G401 (cell line): ENCODE measurements around the gene RNF2. TPM values are rescaled to one million over a fixed set of nuclear protein-coding genes. Genes with fewer than 3 reads are reported as not detected.
"Not testable (repeated sequence)": the region's sequence is repeated elsewhere in the genome, so short reads cannot be mapped to it uniquely, and the experiment has no call there.

Experiments used
- DNase-seq: peaks from one replicate; pipeline ENCODE4 v3.0.0-alpha.2; 2015; ENCODE audit warnings: low spot score
- in situ Hi-C: cut with HindIII; loops from 2 replicates; pipeline ENCODE4 v1.10.0; 2016; ENCODE audit warnings: low sequenced_read_pairs, mixed read lengths
- total RNA-seq: library from RNA; depleted of rRNA; stranded (reverse); fragments of >200 nt; shearing (Covaris generic); gene quantifications from 2 replicates; pipeline ENCODE4 v1.2.3, GENCODE V29; 2014

Gene RNF2
- total RNA-seq, 1 experiment from 2014 or later: 67.3 TPM

DNA sequence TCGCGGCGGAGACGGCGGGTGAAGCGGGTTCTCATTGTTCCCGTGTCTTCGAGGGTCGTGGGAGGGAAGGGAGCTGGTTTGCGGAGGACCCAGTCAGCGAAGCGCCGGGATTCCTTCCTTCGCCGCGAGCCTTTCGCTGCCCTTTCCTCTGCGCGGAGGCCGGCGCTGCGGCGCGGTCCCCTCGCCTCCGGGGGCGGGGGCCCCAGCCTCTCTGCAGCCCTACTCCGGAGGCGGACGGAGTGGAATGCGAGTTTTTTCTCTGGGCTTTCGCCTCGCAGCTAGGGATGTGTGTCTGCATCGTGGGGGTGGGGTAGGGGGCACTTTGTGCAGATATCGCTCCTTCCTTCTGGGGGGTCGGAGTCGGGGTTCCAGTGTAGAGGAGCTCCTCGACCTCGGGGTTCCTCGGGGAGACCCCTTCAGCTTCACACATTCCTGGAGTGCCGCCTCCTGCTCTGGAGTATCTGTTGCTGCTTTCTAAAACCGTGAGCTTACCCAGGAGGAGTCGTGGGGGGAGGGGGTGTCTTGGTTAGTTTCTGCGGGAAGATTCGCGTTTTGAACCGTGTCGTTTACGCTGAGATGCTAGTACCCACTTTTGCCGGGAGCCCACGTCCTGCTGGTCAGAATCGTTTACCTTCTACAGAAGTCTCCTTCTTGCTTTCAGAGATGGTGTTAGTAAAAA, 595 bp downstream of the RNF2 start:
- in situ Hi-C loops: no loop called here
- DNase-seq: peak; percentile 38

DNA sequence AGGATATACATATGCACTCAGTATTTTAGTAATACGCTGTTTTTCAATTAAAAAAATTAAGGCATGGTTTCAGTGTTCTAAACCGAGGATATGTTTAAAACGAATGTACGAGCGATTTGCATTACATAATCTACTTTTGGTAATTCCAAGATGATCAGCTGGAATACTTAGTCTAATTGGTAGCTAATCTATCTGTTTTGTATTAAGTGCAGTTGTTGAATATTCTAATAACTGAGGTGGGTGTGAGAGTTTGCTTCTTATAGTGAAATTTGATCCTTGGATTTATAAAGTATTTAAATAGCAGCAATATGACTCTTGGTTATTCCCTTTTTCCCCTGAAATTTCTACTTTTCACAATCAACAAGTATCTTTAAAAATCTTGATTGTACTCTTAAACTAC, 1.3 kb downstream of the RNF2 start:
- in situ Hi-C loops: no loop called here
- DNase-seq: no peak

DNA sequence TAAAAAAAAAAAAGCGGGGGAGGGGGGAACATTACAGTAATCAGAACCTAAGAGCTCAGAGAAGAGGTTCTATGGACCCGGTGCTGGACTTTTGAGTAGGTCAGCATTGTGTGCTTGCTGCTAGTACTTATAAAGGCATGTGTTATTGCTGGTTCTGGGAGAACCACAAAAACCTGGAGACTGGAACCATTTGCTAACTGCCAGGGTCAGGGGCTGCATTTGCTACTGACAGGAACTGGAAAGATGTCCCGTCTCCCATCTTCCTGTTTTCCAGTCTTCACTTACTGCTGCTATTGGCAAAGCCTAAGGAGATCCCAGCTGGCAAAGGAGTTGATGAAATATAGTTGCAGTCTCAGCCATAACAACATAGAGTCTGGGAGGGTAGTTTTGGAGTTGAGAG, 4.3 kb downstream of the RNF2 start:
- in situ Hi-C loops: no loop called here

DNA sequence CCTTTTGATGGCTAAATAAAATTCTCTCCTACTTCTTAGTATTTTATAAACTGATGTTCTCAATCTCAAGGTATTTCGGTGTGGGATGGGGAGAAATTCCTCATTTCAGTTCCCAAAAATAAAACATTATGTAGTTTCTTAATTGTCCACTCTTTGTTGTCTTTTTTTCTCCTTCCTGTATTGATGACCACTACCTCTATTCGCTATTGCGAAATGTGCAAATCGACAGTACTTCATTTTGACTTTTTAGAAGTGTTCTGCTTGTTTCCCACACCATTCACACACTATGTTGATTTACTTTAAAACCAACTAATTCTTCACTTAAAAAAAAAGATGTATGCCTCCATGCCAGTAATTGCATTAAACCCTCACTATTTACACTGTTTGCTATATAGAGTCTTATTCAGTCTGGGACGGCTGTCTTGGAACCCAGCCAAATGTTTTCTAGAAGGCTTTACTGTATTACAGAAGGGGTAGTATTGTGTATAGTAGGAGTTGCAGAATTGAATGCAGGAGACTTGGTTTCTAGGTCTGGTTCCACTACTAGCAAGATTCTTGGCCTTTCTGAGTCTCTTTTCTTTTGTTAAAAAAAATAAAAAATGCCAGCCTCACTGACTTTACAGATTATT, 5.6 kb downstream of the RNF2 start:
- no peak for DNase-seq
- in situ Hi-C loops: no loop called here

More for the DNA sequence above, 4.3 kb downstream of the RNF2 start:
- no peak for DNase-seq

DNA sequence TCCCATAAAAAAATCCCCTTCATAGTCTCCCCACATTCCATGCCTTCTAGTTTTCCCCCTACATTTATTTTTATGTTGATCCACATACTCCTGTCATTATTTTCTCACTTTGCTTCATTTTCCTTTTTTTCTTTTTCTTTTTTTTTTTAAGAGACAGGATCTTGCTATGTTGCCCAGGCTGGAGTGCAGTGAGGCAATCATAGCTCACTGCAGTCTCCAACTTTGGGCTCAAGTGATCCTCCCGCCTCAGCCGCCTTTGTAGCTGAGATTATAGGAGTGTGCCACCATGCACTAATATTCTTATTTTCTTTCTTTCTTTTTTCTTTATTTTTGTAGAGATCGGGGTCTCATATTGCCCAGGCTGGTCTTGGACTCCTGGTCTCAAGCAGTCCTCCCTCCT, 7.8 kb downstream of the RNF2 start:
- DNase-seq: no peak
- in situ Hi-C loops: no loop called here

DNA sequence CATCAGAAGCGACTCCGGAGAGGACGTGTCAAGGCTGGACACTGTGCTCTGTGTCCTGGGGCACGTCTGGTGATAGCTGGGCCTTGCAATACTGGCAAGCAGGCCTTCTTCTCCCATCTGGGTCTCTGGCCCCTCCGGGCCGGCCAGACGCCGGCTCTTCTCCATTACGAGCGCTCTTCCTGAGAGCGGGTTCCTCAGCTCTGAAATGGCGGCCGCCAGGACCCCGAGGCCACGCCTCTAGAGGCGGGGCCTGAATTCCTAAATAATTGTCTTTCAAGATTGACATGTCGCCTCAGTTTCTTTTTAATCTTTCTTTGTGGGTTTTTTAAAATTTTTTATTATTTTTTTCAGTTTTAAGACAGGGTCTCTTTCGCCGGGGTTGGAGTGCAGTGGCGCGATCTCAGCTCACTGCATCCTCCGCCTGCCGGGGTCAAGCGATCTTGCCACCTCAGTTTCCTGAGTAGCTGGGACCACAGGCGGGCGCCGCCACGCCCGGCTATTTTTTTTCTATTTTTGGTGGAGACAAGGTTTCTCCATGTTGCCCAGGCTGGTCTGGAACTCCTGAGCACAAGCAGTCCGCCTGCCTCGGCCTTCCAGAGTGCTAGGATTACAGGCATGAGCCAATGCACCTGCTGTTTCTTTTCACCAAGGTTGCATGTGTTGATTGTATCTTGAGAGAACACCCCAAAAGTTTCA, 9.2 kb downstream of the RNF2 start:
- in situ Hi-C loops: no loop called here
- DNase-seq: no peak

DNA sequence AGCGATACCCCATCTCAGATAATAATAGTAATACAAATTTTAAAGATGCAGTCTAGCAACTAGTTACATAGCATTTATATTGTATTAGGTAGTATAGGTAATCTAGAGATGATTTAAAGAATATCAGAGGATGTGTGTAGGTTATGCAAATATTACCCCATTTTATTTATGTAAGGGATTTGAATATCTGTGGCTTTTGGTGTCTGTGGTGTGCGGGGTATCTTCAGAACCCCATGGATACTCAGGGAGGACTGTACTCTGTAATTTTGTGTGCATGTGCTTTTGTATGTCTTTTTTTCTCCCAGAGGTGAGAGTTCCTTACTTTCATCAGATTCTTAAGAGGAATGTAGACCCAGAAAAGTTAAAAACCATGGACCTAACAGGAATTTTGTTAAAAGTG, 12.8 kb downstream of the RNF2 start:
- DNase-seq: no peak
- in situ Hi-C loops: no loop called here

DNA sequence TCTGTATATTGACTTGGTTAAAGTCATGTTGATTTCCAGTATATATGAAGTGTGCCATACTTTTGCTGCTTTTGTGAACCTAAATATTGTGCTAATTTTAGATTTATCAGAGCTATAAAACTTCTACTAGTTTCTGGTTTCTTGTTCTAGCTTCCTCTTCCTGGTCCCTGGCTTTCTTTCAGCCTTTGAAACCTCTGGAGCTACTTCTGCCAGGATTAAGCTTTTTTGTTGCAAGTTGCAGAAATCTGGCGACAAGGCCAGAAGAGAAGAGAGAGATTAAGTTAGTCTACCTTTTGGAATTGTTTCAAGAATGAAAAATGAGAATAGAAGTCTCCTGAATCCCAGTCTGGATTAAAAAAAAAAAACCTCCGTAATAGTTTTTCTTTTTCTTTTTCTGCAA, 13.5 kb downstream of the RNF2 start:
- in situ Hi-C loops: no loop called here
- DNase-seq: no peak

DNA sequence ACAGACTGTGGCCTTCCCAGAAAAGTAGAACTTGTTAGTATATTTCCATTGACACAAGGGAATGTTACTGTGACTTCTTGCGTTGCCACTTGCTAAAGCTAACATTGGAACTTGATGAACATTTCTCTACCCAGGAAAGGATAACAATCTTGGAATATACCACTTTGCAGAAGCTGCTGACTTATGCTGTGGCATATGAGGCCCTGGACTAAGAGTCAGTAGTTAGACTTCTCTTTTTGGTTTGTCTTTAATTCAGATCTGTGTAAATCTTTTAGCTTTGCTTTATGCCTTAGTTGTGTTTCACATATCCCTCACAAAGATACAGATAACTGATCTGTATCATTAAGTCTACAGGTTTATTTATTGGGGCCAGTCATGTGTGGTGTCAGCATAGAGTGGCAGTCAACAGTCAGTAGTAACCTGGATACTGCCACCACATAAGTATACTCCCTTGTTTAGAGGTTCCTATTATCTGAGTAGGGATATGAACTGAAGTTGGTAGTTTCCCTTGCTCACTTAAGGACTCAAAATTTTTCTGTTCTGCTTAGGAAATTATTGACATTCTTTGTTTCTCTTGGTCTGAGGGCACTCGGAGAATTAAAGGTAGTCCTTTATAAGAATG, 14.7 kb downstream of the RNF2 start:
- no peak for DNase-seq
- in situ Hi-C loops: no loop called here

DNA sequence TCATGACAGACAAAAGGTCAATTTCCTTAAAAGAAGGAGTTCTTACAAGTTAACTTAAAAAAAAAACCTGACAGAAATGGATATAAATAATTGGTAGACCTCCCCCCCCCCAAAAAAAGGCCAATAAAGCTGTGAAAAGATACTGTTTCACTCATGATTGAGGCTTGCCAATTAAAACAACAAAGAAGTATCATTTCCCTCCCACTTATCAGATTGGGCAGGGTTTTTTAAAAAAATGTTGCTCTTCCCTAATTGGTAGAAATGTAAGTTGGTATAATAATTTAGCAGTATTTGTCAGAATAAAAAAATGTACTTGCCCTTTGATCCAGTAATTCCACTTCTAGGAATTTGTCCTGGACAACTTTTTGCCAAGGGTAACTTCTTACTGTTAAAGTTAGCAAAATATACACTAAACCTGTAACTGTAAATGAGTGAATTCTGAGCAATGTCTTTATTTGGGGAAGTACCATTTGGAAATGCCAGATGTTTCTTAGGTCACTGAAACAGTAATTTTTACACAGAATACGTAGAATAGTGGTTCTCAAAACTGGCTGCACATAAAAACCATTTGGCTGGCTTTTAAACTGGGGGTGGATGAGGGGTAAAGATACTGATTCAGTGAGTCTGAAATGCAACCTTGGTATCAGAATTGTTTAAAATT, 17.5 kb downstream of the RNF2 start:
- in situ Hi-C loops: no loop called here
- DNase-seq: no peak

DNA sequence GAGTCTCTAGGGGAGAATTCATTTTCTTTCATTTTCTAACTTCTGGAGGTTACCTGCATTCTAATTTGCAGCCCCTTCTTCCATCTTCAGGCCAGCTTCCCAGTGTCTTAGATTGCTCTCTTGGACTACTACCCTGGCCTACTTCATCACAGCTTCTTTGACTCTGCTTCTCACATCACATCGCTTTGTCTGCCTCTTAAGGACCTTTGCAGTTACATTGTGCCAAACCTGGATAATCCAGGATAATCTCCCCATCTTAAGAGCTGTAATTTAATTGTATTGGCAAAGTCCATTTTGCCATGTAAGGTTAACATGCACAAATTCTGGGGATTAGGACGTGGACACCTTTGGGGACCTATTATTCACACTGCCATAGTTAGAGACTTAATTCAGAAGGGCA, 18.4 kb downstream of the RNF2 start:
- in situ Hi-C loops: no loop called here
- no peak for DNase-seq

DNA sequence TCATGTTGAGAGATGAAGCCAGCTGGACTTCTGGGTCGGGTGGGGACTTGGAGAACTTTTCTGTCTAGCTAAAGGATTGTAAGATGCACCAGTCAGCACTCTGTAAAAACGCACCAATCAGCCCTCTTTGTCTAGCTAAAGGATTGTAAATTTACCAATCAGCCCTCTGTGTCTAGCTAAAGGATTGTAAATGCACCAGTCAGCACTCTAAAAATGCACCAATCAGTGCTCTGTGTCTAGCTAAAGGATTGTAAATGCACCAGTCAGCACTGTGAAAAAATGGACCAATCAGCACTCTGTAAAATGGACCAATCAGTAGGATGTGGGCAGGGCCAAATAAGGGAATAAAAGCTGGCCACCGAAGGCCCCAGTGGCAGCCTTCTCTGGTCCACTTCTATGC, 19.6 kb downstream of the RNF2 start:
- DNase-seq, in situ Hi-C loops: not testable (repeated sequence)

DNA sequence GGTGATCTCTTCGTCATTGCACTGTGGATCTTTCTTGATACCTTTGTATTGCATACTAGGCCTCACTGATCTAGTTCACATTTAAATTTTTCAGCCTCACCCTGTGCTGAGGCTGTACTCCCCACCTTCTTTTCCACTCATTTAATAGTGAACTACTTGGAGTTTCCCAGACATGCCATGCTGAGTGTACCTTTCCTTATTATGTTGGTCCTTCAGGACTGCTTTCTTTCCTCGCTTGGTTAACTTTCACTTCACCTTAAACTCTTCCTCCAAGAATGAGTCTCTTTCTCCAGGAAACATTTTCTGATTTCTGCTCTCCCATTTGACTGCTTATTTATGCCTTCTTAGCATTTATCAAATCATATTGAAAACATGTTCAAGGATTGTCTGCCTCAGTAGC, 20.8 kb downstream of the RNF2 start:
- in situ Hi-C loops: no loop called here
- no peak for DNase-seq

DNA sequence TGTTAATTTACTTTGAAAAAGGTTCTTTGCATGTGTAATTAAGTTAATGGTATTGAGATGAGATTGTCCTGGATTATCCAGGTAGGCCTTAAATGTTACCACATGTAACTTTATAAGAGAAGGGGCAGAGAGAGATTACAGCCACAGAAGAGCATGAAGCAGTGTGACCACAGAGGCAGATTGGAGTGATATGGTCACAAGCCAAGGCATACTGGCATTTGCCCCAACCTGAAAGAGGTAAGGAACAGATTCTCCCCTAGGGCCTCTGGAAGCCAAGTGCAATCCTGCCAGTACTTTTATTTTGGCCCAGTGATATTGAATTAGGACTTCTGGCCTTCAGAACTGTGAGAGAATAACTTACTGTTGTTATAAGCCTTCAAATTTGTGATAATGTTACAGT, 23.0 kb downstream of the RNF2 start:
- DNase-seq: peak; percentile 73
- in situ Hi-C loops: no loop called here

DNA sequence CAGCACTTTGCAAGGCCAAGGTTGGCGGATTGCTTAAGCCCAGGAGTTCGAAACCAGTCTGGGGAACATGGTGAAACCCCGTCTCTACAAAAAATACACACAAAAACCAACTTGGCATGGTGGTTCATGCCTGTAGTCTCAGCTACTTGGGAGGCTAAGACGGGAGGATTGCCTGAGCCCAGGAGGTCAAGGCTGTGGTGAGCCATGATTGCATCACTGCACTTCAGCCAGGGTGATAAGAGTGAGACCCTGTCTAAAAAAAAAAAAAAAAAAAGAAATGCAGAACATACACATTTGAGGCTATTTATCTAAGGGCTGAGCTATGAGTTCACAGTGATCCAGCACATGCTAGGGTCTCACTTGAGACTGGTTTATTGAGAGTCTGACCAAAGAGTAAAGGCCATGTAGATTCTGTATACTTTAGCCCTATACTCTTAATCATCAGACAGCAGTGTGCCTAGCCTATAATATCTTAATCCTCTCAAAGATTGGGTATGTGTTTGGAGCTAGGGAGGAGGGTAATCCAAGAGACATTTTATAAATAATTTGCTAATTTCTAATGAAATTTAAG, 23.9 kb downstream of the RNF2 start:
- in situ Hi-C loops: no loop called here
- no peak for DNase-seq

DNA sequence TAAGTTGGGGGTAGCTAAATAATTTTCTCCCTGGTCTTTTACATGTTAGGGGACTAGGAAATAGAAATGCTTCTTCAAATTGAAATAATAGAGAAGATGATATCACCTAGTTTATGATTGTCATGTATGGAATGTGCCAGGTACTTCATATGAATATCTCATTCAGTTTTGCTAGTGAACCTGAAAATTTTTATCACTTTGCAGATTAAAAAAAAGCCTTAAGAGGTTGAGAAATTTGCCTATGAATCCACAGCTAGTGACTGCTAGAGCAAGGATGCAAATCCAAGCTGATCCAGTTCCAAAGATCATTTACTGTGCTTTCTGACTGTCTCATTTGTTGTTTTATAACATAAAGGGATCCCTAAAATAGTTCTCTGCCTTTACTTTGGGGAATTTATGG, 24.7 kb downstream of the RNF2 start:
- no peak for DNase-seq
- in situ Hi-C loops: no loop called here

DNA sequence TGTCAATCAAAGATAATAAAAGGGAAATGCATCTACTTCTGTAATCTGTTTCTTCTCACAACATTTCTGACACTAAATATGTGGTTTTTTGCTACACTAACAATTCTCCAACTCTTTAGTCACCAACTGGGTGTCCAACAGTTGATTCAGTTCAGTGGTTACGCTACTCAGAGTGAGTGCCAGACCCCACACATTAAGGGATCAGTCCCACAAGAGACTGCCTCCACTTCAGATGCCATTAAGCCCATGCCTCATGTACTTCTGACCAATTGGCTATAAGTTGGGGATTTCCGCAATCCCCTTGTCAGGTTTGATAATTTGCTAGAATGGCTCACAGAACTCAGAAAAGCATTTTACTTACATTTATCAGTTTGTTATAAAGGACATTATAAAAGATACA, 28.4 kb downstream of the RNF2 start:
- DNase-seq: no peak
- in situ Hi-C loops: no loop called here

DNA sequence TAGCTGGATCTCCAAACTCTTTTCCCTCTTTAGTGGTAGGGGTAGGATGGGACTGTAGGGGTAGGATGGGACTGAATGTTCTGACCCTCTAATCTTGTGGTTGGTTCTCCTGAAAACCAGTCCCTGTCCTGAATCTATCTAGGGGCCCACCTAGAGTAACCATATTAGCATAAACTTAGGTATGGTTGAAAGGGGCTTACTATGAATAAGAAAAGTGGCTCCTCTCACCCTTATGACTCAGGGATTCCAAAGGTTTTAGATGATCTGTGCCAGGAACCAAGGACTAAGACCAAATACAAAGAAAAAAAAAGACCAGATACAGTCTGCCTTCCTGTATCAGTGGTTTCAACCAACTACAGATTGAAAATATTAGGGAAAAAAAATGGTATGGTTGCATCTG, 28.9 kb downstream of the RNF2 start:
- DNase-seq: no peak
- in situ Hi-C loops: no loop called here

DNA sequence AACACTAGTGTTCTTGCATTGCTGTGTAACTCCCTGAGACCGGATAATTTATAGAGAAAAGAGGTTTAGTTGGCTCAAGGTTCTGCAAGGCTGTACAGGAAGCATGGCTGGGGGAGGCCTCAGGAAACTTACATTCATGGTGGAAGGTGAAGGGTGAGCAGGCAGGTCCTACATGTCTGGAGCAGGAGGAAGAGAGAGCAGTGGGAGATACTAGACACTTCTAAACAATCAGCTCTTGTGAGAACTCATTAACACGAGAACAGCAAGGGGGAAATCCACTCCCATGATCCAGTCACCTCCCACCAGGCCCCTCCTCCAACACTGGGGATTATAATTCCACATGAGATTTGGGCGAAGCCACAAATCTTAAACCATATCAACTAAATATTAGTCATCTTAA, 30.1 kb downstream of the RNF2 start:
- no peak for DNase-seq
- in situ Hi-C loops: no loop called here

DNA sequence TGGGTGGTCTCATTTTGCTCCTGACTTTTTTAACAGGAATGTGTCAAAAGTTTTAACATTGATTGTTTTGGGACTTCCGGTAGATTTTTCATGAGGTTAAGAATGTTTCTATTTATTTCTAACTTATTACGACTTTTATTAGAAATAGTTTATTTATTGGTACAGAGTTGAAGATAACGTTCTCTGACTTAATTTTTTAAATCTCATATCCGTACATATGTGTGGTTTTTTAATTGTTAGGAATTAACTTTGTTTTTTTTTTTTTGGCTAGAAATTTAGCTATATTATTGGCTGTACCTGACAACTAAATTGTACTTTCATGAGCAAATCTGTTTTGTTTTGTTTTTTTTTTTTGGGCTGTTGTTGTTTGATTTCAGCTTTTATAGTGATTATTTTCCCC, 32.0 kb downstream of the RNF2 start:
- DNase-seq: no peak
- in situ Hi-C loops: no loop called here
